SK-N-SH treated with all-trans-retinoic acid at 6 μM for 48 hours (cell line): ENCODE results near the gene TMEM131L.

Experiments
- ARNTL ChIP-seq: fragments of 450-650 bp; formaldehyde crosslinking; IDR thresholded peaks from 2 replicates; pipeline ENCODE4 v1.5.0; 2020; ENCODE audit warnings: low read depth, mild to moderate bottlenecking, moderate library complexity, borderline replicate concordance
- CREB5 ChIP-seq: fragments of 250-450 bp; sonication (Bioruptor Pico); IDR thresholded peaks from 2 replicates; pipeline ENCODE4 v1.5.1; 2020; ENCODE audit warnings: low read depth, mild to moderate bottlenecking, moderate library complexity
- CSDC2 ChIP-seq: fragments of 250-450 bp; sonication (Bioruptor Pico); IDR thresholded peaks from 2 replicates; pipeline ENCODE4 v1.5.0; 2020; ENCODE audit warnings: mild to moderate bottlenecking, moderate library complexity
- CSRNP3 ChIP-seq: fragments of 250-450 bp; sonication (Bioruptor Pico); IDR thresholded peaks from 2 replicates; pipeline ENCODE4 v1.5.1; 2021; ENCODE audit warnings: mild to moderate bottlenecking, moderate library complexity
- POU6F1 ChIP-seq: fragments of 250-450 bp; sonication (Bioruptor Pico); IDR thresholded peaks from 2 replicates; pipeline ENCODE4 v1.8.0; 2021; ENCODE audit warnings: low read depth, mild to moderate bottlenecking, moderate library complexity, borderline replicate concordance
- TCF4 ChIP-seq: fragments of 250-450 bp; sonication (Bioruptor Pico); IDR thresholded peaks from 2 replicates; pipeline ENCODE4 v1.8.0; 2021; ENCODE audit warnings: mild to moderate bottlenecking, moderate library complexity, borderline replicate concordance
- ZC3H10 ChIP-seq: fragments of 250-450 bp; sonication (Bioruptor Pico); IDR thresholded peaks from 2 replicates; pipeline ENCODE4 v1.5.1; 2021; ENCODE audit warnings: mild to moderate bottlenecking, moderate library complexity
- ZFP30 ChIP-seq: fragments of 450-650 bp; formaldehyde crosslinking; IDR thresholded peaks from 2 replicates; pipeline ENCODE4 v1.5.0; 2022; ENCODE audit warnings: mild to moderate bottlenecking, moderate library complexity
- ZNF70 ChIP-seq: fragments of 450-650 bp; formaldehyde crosslinking; IDR thresholded peaks from 2 replicates; pipeline ENCODE4 v1.5.0; 2020; ENCODE audit warnings: mild to moderate bottlenecking, moderate library complexity

GRCh38 chr4:153531000-153531358, 64.8 kb downstream of the TMEM131L start:
- TF ChIP-seq ZFP30 (CRISPR knock-in tag) (no peak), ZC3H10 (CRISPR knock-in tag) (no peak), POU6F1 (CRISPR knock-in tag) (no peak), ZNF70 (CRISPR knock-in tag) (no peak), TCF4 (no peak), ARNTL (no peak), CREB5 (no peak), CSDC2 (CRISPR knock-in tag) (no peak), CSRNP3 (no peak)
